Stomach (tissue), 4 donors: ENCODE results near the gene STIM1.

Source experiments
- POLR2A ChIP-seq, 4 donors: fragments of 450-650 bp; IDR thresholded peaks; one replicate each; pipeline ENCODE4 v1.6.1; 2016; ENCODE audit warnings: antibody characterized with exemption in 4 of 4, control low read depth in 2 of 4, mild to moderate bottlenecking in 1 of 4, moderate library complexity in 1 of 4
- POLR2AphosphoS5 ChIP-seq, 3 donors: sonication (generic); formaldehyde crosslinking; IDR thresholded peaks; one replicate each; pipeline ENCODE4 v1.6.1; 2016; ENCODE audit warnings: antibody characterized with exemption in 3 of 3
- TF ChIP-seq, protein P1 (sequence below), 7 experiments: fragments of 450-650 bp in 4 of 7; fragments of 200-600 bp in 3 of 7; sonication (generic) in 3 of 7; IDR thresholded peaks; one replicate each; pipeline ENCODE4 v1.5.1; 2016 to 2019; ENCODE audit warnings: antibody characterized with exemption in 7 of 7, control low read depth in 2 of 7, mild to moderate bottlenecking in 1 of 7

DNA sequence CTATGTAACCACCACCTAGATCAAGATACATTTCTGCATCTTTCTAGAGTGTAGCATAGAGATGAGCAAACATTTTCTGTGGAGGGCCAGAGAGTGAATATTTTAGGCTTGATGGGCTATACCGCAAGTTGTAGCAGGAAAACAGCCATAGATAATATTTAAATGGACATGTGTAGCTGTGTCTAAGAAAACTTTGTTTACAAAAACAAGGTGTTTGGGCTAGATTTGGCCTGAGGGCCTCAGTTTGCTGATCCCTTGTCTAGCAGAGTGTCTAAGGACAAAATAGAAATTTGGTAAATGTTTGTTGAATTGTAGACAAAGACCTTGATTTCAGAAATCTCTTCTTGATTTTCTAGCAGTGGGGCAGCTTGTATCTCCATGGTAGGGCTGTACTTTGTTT, 36.3 kb downstream of the STIM1 start:
- TF ChIP-seq, protein P1, sequence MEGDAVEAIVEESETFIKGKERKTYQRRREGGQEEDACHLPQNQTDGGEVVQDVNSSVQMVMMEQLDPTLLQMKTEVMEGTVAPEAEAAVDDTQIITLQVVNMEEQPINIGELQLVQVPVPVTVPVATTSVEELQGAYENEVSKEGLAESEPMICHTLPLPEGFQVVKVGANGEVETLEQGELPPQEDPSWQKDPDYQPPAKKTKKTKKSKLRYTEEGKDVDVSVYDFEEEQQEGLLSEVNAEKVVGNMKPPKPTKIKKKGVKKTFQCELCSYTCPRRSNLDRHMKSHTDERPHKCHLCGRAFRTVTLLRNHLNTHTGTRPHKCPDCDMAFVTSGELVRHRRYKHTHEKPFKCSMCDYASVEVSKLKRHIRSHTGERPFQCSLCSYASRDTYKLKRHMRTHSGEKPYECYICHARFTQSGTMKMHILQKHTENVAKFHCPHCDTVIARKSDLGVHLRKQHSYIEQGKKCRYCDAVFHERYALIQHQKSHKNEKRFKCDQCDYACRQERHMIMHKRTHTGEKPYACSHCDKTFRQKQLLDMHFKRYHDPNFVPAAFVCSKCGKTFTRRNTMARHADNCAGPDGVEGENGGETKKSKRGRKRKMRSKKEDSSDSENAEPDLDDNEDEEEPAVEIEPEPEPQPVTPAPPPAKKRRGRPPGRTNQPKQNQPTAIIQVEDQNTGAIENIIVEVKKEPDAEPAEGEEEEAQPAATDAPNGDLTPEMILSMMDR (IDR thresholded peaks at IDR 0.05): no peak
- no peak for TF ChIP-seq POLR2AphosphoS5 (IDR thresholded peaks at IDR 0.05)
- TF ChIP-seq POLR2A (IDR thresholded peaks at IDR 0.05): no peak
